ENCODE results near the gene LRMDA.

DNA sequence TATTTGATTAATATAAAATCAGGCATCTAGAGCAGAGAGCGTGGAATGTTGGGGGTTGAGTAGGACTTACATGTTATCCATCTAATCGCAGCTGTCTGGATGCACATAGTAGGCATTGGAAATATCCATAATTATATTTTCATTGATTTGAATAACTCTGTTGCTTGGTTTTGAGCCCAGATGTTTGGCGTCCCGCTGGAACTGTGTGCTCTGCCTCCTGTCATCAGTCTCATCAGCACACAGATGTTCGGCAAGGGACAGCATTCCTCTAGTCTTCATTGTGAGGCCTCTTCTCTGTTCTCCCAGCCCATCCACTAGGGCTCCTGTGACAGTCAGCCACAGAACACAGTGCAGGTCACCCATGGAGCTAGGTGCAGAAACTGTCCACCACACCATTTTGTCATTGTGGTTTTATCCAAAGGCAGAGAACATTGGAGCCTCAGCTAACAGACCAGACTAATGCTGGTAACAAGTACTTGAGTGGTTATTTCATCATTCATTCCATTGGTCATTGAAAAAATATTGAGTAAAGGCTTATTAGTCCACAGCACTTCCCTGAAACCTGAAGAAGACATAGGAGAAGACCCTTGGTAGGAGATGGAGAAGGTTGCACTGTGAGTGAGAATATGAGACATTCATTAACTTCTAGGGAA lies 927.4 kb downstream of the LRMDA start:
- TF ChIP-seq, protein P1, sequence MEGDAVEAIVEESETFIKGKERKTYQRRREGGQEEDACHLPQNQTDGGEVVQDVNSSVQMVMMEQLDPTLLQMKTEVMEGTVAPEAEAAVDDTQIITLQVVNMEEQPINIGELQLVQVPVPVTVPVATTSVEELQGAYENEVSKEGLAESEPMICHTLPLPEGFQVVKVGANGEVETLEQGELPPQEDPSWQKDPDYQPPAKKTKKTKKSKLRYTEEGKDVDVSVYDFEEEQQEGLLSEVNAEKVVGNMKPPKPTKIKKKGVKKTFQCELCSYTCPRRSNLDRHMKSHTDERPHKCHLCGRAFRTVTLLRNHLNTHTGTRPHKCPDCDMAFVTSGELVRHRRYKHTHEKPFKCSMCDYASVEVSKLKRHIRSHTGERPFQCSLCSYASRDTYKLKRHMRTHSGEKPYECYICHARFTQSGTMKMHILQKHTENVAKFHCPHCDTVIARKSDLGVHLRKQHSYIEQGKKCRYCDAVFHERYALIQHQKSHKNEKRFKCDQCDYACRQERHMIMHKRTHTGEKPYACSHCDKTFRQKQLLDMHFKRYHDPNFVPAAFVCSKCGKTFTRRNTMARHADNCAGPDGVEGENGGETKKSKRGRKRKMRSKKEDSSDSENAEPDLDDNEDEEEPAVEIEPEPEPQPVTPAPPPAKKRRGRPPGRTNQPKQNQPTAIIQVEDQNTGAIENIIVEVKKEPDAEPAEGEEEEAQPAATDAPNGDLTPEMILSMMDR (IDR thresholded peaks at IDR 0.05) = no peak
- TF ChIP-seq POLR2A (IDR thresholded peaks at IDR 0.05) = no peak
- TF ChIP-seq POLR2AphosphoS5 (IDR thresholded peaks at IDR 0.05) = no peak
